GM18870 (cell line): ENCODE data around the gene TUBAL3.

Experiments used
- ATAC-seq: cut with Tn5 transposase; IDR thresholded peaks from one replicate; pipeline ENCODE4 v1.9.1; 2021; ENCODE audit warnings: moderate library complexity; ENCODE audit not compliant: unreplicated experiment

Gene TUBAL3

GRCh38 chr10:5404208-5405041, at the start of gene TUBAL3:
Gene TUBAL3 (minus strand): TSS chr10:5404828. CDS start chr10:5404792, 36 bp downstream.
- no peak for ATAC-seq

GRCh38 chr10:5453749-5454489, 49.3 kb upstream of the TUBAL3 start:
- no peak for ATAC-seq

GRCh38 chr10:5450605-5451384, 46.2 kb upstream of the TUBAL3 start:
- ATAC-seq: no peak

- ATAC-seq: no peak
These were observed 45.2 kb upstream of the TUBAL3 start for GRCh38 chr10:5449823-5450222.

- ATAC-seq: no peak
These were observed 44.6 kb upstream of the TUBAL3 start for GRCh38 chr10:5449227-5449626.

- no peak for ATAC-seq
These were observed 43.8 kb upstream of the TUBAL3 start for GRCh38 chr10:5448333-5449001.

- ATAC-seq: peak; percentile 60
These were observed 43.0 kb upstream of the TUBAL3 start for GRCh38 chr10:5447611-5448071.

GRCh38 chr10:5447056-5447455, 42.4 kb upstream of the TUBAL3 start:
- no peak for ATAC-seq

- no peak for ATAC-seq
These were observed 41.8 kb upstream of the TUBAL3 start for GRCh38 chr10:5446390-5446926.

- ATAC-seq: no peak
These were observed 40.4 kb upstream of the TUBAL3 start for GRCh38 chr10:5445006-5445405.

- peak; percentile 80 for ATAC-seq
These were observed 38.8 kb upstream of the TUBAL3 start for GRCh38 chr10:5443429-5443828.

- ATAC-seq: peak; percentile 24
These were observed 38.4 kb upstream of the TUBAL3 start for GRCh38 chr10:5442990-5443370.

GRCh38 chr10:5442065-5442989, 37.7 kb upstream of the TUBAL3 start:
- ATAC-seq: no peak

GRCh38 chr10:5441106-5441505, 36.5 kb upstream of the TUBAL3 start:
- no peak for ATAC-seq

GRCh38 chr10:5440206-5440605, 35.6 kb upstream of the TUBAL3 start:
- ATAC-seq: no peak

- no peak for ATAC-seq
These were observed 30.7 kb upstream of the TUBAL3 start for GRCh38 chr10:5435328-5435727.

GRCh38 chr10:5434017-5434753, 29.6 kb upstream of the TUBAL3 start:
- peak; percentile 50 for ATAC-seq

- no peak for ATAC-seq
These were observed 28.6 kb upstream of the TUBAL3 start for GRCh38 chr10:5433182-5433581.

- no peak for ATAC-seq
These were observed 23.5 kb upstream of the TUBAL3 start for GRCh38 chr10:5428133-5428532.
